SU-DHL-6 (cell line): ENCODE results near the gene KRTAP21-3.

Source experiments
- EZH2phosphoT487 ChIP-seq: fragments of 200-600 bp; sonication (generic), shearing (Covaris generic); conservative IDR thresholded peaks from 2 replicates; pipeline ENCODE4 v1.6.1; 2018; ENCODE audit warnings: mild to moderate bottlenecking, antibody characterized with exemption, low read length, moderate library complexity, mixed read lengths
- TF ChIP-seq, protein P1 (sequence below): fragments of 200-600 bp; sonication (generic); IDR thresholded peaks from one replicate; pipeline ENCODE4 v1.5.1; 2017; ENCODE audit warnings: antibody characterized with exemption, mild to moderate bottlenecking, low read length, moderate library complexity; ENCODE audit not compliant: insufficient read depth, poor library complexity, severe bottlenecking

DNA sequence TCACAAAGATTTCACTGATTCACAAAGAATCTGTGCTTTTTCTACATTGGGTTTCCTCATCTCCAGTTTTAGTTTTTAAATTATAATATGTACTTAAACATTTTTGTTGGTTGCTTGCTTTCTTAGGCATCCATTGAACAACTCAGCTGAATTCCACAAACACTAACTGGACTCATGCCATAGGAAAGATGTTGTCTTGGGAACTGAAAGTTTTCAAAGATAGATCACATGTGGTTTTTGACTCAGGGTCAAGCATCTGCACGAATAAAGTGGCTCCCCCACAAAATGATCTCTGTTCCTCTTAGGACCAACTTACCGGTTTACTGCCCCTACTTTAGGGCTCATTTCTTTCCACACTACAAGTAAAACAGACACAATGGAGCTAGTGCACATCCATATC is 39.7 kb upstream of the KRTAP21-3 start:
- TF ChIP-seq, protein P1, sequence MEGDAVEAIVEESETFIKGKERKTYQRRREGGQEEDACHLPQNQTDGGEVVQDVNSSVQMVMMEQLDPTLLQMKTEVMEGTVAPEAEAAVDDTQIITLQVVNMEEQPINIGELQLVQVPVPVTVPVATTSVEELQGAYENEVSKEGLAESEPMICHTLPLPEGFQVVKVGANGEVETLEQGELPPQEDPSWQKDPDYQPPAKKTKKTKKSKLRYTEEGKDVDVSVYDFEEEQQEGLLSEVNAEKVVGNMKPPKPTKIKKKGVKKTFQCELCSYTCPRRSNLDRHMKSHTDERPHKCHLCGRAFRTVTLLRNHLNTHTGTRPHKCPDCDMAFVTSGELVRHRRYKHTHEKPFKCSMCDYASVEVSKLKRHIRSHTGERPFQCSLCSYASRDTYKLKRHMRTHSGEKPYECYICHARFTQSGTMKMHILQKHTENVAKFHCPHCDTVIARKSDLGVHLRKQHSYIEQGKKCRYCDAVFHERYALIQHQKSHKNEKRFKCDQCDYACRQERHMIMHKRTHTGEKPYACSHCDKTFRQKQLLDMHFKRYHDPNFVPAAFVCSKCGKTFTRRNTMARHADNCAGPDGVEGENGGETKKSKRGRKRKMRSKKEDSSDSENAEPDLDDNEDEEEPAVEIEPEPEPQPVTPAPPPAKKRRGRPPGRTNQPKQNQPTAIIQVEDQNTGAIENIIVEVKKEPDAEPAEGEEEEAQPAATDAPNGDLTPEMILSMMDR: no peak
- TF ChIP-seq EZH2phosphoT487: no peak
